Medulla oblongata (tissue), 1 donor: ENCODE data around the gene EPOP.

Experiments used
- DNase-seq: peaks from one replicate; pipeline ENCODE4 v3.0.0-alpha.2; 2015; ENCODE audit errors: extremely low spot score

The EPOP gene

DNA sequence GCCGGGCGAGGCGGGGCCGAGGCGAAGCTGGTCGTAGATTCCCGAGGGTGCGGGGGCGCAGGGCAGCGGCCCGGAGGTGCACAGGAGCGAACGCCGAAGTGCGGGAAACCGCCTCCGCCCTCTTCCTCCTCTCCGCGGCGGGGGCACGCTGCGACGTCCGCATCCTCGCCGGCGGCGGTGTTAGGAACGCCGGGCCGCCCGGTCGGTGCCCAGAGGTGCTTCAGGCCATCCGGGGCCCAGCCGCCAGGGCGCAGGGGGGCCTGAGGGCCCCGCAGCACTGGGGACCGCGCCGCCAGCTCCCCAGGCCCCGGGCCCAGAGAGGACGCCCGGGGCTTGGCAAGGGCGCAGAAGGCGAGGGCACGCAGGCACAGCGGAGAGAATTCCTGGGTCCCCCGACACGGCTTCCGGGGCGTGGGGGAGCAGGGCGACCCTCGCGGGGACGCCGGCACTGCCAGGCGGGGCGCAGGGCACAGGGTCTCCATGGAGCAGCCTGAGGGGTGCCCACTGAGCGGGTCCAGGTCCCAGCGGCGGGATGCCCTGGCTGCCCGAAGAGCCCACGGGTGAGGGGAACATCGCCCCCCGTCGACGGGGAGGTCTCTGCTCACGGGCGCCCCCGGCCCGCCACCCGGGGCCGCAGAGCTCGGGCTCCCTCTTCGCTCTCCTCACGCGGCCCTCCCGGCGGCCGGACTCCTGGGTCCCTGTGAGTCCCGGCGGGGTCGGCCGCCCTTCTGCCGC, 576 bp downstream of the EPOP start:
- no peak for DNase-seq

DNA sequence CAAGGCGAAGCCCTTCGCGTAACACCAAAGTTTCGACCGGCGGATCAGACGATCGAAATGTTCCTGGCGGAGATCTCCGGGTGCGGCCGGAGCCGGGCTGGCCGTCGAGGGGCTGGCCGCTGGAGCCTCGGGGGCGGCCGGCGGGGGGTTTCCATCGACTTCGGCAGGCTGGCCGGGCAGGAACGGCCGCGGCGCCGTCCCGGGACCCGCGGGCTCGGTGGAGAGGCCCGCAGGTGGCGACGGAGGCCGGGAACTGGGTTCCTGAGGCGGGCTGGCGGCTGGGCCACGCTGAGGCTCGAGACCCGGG, 1.1 kb downstream of the EPOP start:
- DNase-seq = no peak

DNA sequence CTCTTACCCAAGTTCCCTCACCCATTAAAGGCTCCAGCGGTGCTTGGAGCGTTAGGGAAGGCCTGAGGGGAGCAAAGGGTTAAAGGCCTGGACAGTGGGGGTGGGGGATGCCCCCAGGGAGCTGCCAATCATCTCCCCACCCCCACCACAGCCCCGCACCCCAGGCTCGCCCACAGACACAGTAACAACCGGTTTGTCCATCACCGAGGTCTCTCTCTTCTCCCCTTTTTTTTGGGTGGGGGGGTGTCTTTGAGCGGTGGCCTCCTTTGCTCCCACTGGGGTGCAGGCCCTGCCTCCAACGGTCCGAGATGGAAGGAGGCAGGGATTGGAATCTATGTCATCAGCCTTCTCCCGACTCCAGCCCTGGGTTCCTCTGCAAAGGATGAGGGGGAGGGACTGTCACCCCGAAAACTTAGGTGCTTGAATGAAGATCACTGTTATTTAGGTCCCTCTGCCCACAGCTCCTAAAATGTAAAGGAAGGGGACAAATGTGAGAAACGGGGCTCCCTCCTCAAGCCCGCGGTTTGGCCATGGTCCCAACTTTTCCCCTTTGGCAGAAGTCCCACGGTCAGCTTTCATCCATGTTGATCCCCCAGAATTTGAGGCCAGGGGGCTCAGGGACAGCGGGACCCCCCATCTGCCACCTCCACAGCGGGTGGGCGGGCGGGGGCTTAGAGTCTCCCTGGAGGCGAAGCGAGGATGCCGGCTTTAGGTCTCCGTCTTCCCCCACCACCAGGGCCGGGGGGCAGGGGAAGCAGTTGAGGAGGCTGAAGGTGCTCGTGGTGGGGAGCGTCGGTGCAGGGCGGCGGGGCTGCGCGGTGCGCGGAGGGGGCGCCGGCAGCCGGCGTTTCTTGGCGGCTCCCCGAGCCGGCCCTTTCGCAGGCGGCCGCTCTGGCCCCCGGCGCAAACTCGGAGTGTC, 1.7 kb downstream of the EPOP start:
- DNase-seq = no peak

DNA sequence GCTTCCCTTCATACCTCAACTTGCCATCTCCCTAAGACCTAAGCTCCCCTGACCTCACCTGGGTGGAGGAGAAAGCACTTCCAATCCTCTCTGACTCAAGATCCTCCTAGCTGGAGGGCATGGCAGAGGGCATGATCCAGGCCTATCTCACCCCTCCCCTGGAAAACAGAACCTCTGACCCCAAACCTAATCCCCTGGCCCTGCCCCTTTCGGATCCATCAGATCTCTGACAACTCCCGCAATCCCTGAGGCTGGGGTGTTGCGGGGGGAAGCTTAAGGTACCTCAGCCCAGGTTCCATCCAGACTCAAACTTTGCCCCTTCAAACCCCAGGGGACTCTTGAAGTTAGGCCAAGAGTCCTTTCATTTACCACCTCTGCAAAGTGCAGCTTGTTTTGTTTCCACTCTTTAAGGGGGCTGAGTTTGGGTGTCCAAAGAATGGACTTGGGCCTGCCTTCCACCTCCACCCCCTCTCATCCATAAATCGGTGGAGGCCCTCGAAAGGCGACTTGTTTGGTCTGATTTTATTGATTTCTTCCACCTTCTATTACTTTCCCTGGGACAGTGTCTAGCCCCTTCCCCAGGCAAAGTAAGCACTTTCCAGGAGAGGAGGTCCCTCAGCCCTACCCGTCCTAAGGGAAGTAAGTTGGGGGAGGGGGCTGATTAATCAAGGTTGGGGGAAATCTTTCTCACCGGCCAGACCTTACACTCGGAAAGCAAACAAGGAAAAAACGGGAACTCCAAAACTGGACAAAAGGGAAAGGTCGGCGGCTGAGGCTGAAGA, 2.6 kb downstream of the EPOP start:
- DNase-seq = no peak

DNA sequence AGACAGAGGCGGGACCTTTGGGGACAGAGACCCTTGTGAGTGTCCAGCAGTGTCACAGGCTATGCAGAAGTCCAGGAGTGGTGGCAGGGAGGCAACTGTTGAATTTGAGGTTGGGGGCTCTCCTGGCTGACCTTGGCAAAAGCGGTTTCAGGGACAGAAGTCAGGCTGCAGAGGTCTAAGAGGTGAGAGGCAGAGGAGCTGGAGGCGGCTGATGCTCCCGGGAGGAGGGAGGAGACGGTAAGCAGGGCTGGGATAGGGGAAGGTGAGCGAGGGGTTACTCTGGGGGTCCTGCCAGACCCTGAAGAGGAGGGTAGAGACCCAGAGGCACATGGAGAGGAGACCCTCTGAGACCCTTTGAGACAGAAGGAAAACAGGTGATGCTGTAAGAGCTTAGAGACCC, 5.2 kb downstream of the EPOP start:
- DNase-seq = no peak

DNA sequence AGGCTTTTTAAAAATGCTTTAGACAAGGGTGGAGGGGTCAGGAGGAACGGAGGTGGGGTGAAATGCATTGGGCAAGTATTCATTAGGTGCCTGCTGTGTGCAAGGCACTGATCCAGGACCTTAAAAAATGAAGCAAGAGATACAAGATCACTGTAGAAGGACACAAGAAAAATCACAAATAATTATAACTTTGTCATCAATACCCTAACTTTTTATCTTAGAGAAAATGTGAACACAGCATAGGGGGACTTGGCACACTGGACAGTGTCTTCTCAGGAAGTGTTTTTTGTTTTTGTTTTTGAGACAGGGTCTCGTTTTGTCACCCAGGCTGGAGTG, 7.0 kb downstream of the EPOP start:
- no peak for DNase-seq

DNA sequence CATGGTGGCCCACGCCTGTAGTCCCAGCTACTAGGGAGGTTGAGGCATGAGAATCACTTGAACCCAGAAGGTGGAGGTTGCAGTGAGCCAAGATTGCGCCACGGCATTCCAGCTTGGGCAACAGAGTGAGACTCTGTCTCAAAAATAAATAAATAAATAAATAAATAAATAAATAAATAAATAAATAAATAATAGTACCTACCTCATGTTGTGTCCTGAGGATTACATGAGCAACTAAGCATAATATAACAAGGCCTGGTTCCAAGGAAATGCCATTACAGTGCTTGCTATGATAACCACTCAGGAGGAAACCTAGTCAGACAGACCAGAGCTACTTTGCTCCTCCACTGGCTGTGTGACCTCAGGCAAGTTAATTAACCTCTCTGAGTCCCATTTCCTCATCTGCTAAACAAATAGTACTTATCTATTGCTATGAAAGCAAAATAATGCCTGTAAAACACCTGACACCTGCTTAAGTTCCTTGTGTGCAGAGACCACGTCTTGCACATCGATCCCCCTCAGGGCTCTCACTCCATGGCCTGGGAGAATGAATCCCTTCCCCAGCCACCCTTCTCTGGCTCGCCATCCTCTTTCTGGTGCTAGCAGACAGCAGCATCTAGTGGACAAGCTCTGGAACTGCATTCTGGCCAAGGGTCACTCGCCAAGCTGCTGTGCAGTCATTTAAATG, 7.5 kb downstream of the EPOP start:
- peak; percentile 81 for DNase-seq

DNA sequence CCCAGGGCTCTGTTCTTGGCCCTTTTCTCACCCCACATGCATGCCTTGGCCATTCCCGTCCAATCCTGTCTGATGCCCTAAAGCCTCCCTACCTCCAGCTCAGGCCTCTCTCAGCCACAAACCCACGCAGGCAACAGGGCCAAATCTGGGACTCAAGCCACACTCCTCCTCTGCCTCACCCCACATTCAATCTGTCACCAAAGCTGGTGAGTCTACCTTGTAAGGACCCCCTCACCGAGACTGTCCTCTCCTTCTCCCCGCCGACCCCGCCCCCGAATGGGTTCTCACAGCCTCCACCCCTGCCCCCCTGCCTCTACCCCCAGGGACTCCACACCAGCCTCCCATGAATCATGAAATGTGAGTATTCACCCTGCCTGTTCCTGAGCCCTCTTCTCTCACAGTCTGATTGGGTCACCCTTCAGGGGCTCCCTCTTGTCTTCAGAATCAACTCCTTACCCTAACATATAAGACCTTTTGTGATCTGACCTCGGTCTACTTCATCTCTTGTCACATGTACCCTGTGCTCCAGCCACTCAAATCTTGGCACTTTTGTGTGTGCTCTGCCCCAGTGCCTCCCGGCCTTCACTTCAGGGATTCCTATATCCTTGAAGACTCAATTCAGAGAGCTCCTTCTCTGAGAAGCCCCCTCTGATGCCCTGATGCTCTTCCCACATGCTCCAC, 10.7 kb downstream of the EPOP start:
- DNase-seq = no peak

DNA sequence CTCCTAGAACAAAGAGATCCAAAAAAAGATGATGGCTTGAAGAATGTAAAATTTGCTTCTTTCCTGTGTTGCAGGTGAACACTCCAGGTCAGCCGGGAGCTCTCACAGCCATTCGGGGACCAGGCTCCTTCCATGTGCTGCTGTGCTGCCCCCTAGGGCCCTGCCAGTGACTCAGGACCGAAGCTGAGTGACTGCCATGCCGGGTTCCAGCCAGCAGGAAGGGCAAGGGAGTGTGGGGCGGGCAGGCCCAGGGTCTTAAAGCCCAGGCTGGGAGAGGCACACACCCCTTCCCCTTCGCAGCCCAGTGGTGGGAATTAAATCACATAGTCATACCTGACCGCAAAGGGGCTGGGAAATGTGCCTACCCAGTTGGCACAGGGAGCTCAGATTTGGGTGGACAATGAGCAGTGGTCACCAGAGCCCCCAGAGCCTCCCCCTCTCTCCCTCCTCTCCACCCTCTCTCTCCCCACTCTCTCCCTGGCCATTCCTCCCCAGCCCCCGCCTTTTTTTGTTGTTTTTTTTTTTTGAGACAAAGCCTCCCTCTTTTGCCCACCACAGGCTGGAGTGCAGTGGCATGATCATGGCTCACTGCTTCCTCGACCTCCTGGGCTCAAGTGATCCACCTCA, 11.5 kb downstream of the EPOP start:
- DNase-seq = peak; percentile 83

DNA sequence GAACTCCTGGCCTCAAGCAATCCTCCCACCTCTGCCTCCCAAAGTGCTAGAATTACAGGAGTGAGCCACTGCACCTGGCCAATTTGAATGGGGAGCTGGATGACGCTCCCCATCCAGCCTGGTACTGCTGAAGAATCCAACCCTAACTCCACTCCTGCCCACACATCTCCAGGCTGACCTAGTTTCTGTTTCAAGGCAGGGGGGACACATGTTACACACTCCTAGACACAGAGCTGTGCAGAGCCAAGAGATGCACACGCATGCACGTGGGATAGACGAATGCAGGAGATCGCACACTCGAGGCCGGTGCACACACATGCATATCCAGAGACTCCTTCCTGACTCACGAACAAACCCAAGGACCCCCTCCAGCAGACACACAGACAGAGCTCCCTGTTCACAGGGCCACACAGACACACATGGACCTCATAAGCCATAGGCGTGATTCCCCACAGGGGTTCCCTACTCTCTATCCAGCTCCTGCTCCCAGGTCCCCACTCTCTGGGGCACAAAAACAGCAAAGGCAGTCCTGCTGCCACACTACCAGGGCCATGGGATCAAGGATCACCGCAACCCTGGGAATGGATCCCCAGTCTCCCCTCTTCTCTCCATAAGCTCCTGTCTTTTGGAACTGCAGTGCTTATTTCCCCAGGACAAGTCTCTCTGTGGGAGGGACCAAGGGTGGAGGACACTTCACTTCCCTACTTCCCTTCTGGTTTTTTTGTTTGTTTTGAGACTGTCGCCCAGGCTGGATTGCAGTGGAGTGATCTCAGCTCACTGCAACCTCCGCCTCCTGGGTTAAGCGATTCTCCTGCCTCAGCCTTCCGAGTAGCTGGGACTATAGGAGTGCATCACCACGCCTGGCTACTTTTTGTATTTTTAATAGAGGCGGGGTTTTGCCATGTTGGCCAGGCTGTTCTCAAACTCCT, 14.4 kb downstream of the EPOP start:
- no peak for DNase-seq

DNA sequence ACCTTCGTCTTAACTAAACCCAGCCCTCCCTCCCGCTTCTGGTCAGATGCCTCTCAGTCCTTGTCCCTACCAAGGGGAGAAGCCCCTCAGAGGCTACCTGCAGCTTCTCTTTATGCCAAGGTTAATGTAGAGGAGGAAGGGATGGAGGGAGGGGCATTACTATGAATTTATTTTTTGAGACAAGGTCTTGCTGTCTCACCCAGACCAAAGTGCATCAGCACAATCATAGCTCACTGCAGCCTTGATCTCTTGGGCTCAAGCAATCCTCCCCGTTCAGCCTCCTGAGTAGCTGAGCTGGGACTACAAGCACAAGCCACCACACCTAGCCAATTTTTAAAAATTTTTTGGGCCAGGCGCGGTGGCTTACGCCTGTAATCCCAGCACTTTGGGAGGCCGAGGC, 15.3 kb downstream of the EPOP start:
- DNase-seq = no peak

DNA sequence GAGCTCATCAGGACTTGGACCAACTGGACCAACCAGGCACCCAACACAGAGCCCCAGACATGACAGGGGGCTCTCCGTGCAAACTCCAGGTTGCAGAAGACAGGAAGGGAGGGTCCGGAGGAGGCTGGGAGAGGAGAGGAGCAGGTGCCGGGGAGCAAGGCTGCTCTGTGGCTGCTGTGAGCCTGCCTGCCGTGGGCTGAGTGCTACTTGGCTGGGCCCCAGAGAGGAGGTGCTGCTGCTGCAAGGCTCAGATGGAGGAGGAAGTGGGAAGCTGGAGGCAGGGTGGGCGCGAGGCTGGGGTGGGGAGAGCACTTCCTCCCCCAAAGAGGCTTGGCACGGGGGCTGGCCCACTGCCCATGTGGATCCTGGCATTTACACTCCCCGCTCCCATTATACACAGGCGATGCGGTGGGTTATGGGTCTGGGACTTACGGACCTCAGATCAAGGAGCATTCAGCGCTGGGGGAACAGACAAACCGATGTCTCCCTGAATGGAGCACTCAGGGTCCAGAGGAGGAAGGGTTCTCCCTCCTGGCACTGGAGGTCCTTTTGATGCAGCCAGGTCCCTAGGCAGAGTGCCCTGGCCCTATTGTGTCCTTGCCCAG, 15.9 kb downstream of the EPOP start:
- DNase-seq = no peak

DNA sequence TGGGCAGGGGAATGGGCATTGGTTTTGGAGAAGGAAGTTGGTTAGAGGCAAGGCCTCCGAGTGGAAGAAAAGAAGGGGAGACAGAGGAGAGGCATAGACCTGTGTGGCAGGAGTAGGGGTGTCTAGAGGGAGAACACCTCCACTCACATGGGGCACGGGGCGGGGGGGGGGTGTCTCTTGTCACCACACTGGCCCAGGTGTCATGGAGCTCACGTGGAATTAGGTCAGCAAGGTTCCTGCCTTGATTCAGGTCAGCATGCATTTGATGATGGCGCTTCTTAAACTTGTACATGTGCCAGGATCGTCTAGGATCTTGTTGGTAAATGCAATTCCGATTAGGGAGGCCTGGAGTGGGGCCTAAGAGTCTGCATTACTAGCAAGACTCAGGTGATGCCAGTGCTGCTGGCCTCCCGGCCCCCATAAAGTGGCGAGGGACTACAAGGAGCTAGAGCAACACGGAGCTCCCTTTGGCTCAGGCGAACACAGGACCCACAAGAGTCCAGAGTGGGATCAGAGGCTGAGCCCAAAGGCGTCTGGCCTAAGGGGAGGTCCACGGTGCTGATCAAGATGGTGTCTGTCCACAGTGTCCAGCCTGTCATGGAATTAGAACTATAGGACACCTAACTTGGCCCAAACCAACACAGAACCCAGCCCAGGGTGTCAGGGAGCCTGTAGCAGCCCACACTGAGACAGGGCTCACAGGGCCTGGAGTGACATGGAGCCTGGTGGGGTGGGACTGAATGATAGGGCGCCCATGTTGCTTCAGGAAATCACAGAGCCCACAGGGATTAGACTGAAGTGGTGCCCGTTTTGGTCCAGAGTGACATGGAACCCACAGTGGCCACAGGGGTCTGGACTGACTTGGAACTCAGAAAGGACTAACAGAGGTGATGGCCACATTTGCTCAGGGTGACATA, 16.7 kb downstream of the EPOP start:
- DNase-seq = no peak

DNA sequence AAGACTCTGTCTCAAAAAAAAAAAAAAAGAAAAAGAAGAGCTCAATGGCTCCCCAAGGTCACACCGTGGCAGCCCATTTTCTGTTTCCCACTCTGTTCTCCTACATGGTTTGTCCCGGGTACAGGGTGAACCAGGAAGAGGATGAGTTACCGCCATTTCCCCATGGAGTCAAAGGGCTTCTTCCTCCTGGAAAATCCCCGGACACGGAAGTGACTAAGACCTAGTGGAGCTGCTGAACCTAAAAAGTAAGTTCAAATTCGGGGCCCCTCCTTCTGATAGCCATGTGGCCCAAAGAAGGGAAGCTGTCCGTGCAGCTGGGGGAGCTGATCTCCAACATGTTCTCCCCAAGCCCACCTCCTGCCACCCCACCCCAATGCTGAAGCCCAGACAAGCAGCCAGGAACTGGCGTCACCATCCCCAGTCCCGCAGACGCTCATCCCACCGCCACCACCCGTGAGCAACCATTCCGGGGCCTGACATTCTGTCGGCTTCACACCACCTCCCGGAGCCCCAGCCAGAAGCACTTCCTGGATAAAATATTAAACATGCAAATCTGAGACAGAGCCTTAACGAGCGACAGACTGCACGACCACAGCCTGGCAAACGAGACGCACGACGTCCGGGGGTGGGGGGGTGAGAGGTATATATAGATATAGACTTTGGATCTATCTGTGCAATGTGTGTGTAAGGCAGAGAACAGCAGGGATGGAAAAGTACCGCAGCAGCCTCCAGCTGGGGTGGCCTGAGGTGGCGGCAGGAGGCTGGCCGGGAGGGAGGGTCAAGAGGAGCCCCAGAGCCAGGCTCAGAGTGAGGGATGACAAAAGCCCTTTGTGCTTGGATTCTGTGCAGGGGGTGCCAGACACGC, 17.6 kb downstream of the EPOP start:
- DNase-seq = peak; percentile 85

DNA sequence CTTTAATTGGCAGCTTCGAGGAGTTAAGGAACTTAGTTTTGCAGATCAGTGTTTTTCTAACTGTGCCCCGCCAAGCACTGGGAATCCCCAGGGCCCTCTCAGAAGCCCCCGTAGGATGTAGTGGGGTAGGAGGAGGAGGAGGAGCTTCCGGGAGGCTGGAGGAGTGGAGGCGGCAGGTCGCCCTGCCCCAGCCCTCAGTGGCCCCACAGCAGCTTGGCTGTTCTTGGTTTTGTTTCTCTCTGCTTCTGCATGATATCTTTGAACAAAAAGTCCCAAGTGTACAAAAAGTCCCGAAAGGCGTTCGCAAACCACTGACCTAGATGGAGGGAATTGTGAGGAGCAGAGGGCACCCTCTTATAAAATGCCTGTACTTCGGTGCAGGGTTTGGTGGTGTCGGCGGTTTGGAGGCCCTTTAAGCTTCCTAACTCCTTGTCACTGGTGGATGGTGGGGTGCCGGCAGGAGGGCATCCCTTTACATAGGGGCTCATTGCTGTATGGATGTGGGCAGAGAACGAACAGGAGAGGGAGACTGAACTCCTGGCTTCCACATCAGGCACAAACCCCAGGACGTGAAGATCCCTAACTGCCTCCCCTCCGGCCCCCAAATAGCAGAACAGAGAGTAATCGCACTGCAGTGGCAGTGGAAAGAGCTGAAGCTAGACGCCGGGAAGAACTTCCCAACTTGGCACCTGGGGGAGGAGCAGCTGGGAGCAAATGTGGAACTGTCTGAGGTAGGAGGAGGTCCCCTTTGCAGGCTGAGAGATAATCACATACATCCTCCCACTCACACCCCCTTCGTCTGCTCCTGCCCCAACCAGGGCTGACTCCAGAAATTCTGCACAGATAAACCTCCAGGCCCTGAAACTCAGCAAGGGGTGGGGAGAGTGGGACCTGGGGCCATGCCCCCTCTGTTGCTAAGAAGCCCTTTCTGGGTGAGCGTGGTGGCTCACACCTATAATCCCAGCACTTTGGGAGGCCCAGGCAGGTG, 20.1 kb downstream of the EPOP start:
- no peak for DNase-seq

DNA sequence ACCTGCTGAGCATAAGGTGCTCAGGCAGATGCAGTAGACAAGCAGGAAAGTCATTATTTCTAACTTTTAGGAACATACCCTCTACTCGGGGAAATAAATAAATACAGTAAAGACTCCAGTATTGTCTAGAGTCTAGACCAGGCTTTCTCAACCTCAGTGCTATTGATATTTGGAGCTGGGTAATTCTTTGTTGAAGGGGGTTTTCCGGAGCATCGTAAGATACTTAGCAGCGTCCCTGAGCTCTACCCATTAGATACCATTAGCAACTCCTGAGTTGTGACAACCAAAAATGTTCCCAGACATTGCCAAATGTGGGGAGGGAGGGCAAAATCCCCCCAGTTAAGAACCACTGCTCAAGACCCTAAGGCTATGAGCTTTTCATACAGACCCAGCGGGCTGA, 21.1 kb downstream of the EPOP start:
- DNase-seq = no peak
